K562 (cell line): ENCODE results near the gene ARHGAP33. TPM values are rescaled to one million over a fixed set of nuclear protein-coding genes. Genes with fewer than 3 reads are reported as not detected.

Source experiments
- polyA plus RNA-seq, 8 experiments: library from polyadenylated mRNA; depleted of rRNA in 4 of 8; stranded (reverse) in 5 of 8; unstranded in 3 of 8; fragments of >200 nt; fragmentation: Nextera tagmentation in 2 of 8; fragmentation: Illumina TruSeq in 1 of 8; extraction: Ambion mirVana in 2 of 8; extraction: Trizol in 1 of 8; gene quantifications; 2 replicates each; pipeline versions ENCODE4 v1.2.1 to v1.2.3, GENCODE V29; 2011 to 2014; ENCODE audit warnings: inconsistent platforms in 1 of 8, missing spikeins in 1 of 8
- total RNA-seq, 7 experiments: library from RNA; depleted of rRNA in 6 of 7; stranded (reverse); fragments of >200 nt in 6 of 7; fragmentation: Illumina TruSeq in 2 of 7; extraction: Trizol in 2 of 7; gene quantifications; 2 replicates each; pipeline versions ENCODE4 v1.2.1 to v1.2.3, GENCODE V29; 2011 to 2021; ENCODE audit warnings: low replicate concordance in 1 of 7
- TF ChIP-seq, protein P1 (sequence below): fragments of 150-350 bp; IDR thresholded peaks from 2 replicates; pipeline ENCODE4 v1.6.1; 2014; ENCODE audit warnings: low read depth, mild to moderate bottlenecking, low read length, borderline replicate concordance
- TF ChIP-seq, protein P2 (sequence below): sonication (generic); formaldehyde crosslinking; IDR thresholded peaks from 2 replicates; pipeline ENCODE4 v1.4.0; 2020; ENCODE audit warnings: mild to moderate bottlenecking, missing genetic modification reagents
- TF ChIP-seq, protein P3 (sequence below): fragments of 250-450 bp; sonication (Bioruptor Pico); IDR thresholded peaks from 2 replicates; pipeline ENCODE4 v1.5.0; 2021

ARHGAP33 gene
- total and polyA plus RNA-seq, 9 of the 15 experiments (the other 6 are each of a cell fraction or from before 2014, with no cell fraction given): 0.06 to 26.6 (median 1.6) TPM; not detected in 1

DNA sequence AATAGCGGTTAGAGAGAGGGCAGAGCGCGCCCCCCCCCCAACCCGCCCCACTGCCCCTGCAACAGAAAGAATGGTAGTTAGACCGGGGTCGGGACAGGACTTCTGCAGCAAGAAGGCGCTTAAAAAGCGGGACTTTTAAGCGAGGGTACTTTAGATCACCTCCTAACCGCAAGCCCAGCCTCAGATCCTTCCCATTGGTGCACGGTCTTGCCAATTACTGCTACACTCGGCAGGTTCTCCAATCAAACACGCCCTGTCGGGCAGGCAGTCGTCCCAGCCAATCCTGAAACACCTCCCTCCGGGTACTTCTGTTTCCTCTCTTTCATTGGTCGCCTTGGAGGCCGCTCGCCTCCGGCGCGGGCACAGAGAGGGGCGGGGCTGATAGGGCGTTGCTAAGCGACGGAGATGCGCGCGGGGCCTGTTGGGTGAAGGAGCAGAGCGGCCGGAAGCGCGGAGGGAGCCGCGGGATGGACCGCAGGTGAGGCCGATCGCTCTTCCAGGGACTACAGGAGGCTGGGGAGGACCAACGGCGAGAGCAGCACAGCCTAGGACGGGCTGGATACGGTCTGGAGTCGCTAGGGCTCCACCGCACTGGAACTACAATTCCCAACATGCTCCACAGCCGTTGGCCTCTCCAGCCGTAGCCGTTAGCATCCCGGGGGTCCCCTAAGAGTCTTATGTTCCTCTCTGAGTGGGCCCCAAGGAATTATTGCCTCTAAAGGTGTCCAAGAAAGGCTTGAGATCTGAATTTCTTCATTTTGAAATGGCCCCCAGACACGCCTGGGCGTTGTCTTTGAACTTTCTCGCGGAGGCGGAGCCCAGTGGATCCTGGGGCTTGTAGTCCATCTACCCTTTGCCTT lies 17.4 kb upstream of the ARHGAP33 start, which contains the start of gene PROSER3 (continued):
- TF ChIP-seq, protein P1, sequence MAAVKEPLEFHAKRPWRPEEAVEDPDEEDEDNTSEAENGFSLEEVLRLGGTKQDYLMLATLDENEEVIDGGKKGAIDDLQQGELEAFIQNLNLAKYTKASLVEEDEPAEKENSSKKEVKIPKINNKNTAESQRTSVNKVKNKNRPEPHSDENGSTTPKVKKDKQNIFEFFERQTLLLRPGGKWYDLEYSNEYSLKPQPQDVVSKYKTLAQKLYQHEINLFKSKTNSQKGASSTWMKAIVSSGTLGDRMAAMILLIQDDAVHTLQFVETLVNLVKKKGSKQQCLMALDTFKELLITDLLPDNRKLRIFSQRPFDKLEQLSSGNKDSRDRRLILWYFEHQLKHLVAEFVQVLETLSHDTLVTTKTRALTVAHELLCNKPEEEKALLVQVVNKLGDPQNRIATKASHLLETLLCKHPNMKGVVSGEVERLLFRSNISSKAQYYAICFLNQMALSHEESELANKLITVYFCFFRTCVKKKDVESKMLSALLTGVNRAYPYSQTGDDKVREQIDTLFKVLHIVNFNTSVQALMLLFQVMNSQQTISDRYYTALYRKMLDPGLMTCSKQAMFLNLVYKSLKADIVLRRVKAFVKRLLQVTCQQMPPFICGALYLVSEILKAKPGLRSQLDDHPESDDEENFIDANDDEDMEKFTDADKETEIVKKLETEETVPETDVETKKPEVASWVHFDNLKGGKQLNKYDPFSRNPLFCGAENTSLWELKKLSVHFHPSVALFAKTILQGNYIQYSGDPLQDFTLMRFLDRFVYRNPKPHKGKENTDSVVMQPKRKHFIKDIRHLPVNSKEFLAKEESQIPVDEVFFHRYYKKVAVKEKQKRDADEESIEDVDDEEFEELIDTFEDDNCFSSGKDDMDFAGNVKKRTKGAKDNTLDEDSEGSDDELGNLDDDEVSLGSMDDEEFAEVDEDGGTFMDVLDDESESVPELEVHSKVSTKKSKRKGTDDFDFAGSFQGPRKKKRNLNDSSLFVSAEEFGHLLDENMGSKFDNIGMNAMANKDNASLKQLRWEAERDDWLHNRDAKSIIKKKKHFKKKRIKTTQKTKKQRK: peak; percentile 94
- TF ChIP-seq, protein P2, sequence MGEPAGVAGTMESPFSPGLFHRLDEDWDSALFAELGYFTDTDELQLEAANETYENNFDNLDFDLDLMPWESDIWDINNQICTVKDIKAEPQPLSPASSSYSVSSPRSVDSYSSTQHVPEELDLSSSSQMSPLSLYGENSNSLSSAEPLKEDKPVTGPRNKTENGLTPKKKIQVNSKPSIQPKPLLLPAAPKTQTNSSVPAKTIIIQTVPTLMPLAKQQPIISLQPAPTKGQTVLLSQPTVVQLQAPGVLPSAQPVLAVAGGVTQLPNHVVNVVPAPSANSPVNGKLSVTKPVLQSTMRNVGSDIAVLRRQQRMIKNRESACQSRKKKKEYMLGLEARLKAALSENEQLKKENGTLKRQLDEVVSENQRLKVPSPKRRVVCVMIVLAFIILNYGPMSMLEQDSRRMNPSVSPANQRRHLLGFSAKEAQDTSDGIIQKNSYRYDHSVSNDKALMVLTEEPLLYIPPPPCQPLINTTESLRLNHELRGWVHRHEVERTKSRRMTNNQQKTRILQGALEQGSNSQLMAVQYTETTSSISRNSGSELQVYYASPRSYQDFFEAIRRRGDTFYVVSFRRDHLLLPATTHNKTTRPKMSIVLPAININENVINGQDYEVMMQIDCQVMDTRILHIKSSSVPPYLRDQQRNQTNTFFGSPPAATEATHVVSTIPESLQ (CRISPR knock-in tag): peak; percentile 68; the same call in 1 of the 2 replicates
- TF ChIP-seq, protein P3, sequence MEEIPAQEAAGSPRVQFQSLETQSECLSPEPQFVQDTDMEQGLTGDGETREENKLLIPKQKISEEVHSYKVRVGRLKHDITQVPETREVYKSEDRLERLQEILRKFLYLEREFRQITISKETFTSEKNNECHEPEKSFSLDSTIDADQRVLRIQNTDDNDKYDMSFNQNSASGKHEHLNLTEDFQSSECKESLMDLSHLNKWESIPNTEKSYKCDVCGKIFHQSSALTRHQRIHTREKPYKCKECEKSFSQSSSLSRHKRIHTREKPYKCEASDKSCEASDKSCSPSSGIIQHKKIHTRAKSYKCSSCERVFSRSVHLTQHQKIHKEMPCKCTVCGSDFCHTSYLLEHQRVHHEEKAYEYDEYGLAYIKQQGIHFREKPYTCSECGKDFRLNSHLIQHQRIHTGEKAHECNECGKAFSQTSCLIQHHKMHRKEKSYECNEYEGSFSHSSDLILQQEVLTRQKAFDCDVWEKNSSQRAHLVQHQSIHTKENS (CRISPR knock-in tag): no peak
